ENCODE measurements around the gene NDFIP1. TPM values are rescaled to one million over a fixed set of nuclear protein-coding genes. Genes with fewer than 3 reads are reported as not detected.
"Not testable (repeated sequence)": the region's sequence is repeated elsewhere in the genome, so short reads cannot be mapped to it uniquely, and the experiment has no call there.

NDFIP1 gene
- total RNA-seq, 1 experiment from 2014 or later: 50.8 TPM

GRCh38 chr5:142086229-142086628 lies 22.4 kb upstream of the NDFIP1 start:
- no peak for TF ChIP-seq CTCF (IDR thresholded peaks at IDR 0.05; ENCODE audit: unreplicated experiment)
- ChIA-PET POLR2A (interaction anchor here (0.6 to 1.6 kb wide), 10 partner anchors 9 to 117 kb away, joined by 3 to 8 read pairs (median 4); partner anchors contain the start of gene RNF14), CTCF (interaction anchor here (0.6 to 0.9 kb wide), 4 partner anchors 16 to 632 kb away, joined by 3 to 5 read pairs (median 3); no protein-coding TSS in a partner anchor)
- Mint-ChIP-seq H3K27ac (ENCODE audit: low read depth, unreplicated experiment) (no peak overlapping the region), H3K36me3 (ENCODE audit: insufficient read depth, unreplicated experiment) (no peaks in the 10 kb centered on the region), H3K4me3 (ENCODE audit: unreplicated experiment) (no peak overlapping the region), H3K27me3 (ENCODE audit: insufficient read depth, unreplicated experiment) (peaks cover 20% of the 10 kb centered on the region), H3K4me1 (ENCODE audit: insufficient read depth, unreplicated experiment) (peaks cover 5% of the 10 kb centered on the region), H3K9me3 (ENCODE audit: unreplicated experiment) (no peaks in the 10 kb centered on the region)
- intact Hi-C loops (cut with micrococcal nuclease): no loop called here
- BruUV-seq (replicated peaks): no TSS peak
- no peak for DNase-seq (ENCODE audit: unreplicated experiment)

- no peak overlapping the region for H3K4me3 Mint-ChIP-seq (ENCODE audit: unreplicated experiment)
- CTCF ChIA-PET: interaction anchor here (0.6 to 1.0 kb wide), 7 partner anchors 8 to 631 kb away, joined by 3 to 5 read pairs (median 3); no protein-coding TSS in a partner anchor
- H3K27ac Mint-ChIP-seq (ENCODE audit: low read depth, unreplicated experiment): no peak overlapping the region
- H3K4me1 Mint-ChIP-seq (ENCODE audit: insufficient read depth, unreplicated experiment): peaks cover 5% of the 10 kb centered on the region
- intact Hi-C loops (cut with micrococcal nuclease): no loop called here
- POLR2A ChIA-PET: interaction anchor here (0.6 to 1.6 kb wide), 9 partner anchors 9 to 118 kb away, joined by 3 to 8 read pairs (median 4); partner anchors contain the start of gene RNF14
- H3K27me3 Mint-ChIP-seq (ENCODE audit: insufficient read depth, unreplicated experiment): peaks cover 17% of the 10 kb centered on the region
- no peak for TF ChIP-seq CTCF (IDR thresholded peaks at IDR 0.05; ENCODE audit: unreplicated experiment)
- no peak for DNase-seq (ENCODE audit: unreplicated experiment)
- no peaks in the 10 kb centered on the region for H3K36me3 Mint-ChIP-seq (ENCODE audit: insufficient read depth, unreplicated experiment)
- no peaks in the 10 kb centered on the region for H3K9me3 Mint-ChIP-seq (ENCODE audit: unreplicated experiment)
- no TSS peak for BruUV-seq (replicated peaks)
These were observed 21.9 kb upstream of the NDFIP1 start for GRCh38 chr5:142086679-142087078.

GRCh38 chr5:142087920-142088679 lies 20.5 kb upstream of the NDFIP1 start:
- Mint-ChIP-seq H3K9me3 (ENCODE audit: unreplicated experiment) (no peaks in the 10 kb centered on the region), H3K27me3 (ENCODE audit: insufficient read depth, unreplicated experiment) (peaks cover 17% of the 10 kb centered on the region), H3K27ac (ENCODE audit: low read depth, unreplicated experiment) (no peak overlapping the region), H3K36me3 (ENCODE audit: insufficient read depth, unreplicated experiment) (no peaks in the 10 kb centered on the region), H3K4me3 (ENCODE audit: unreplicated experiment) (no peak overlapping the region), H3K4me1 (ENCODE audit: insufficient read depth, unreplicated experiment) (peaks cover 5% of the 10 kb centered on the region)
- intact Hi-C loops (cut with micrococcal nuclease): no loop called here
- ChIA-PET CTCF (no interaction called here), POLR2A (interaction anchor here (0.7 kb wide), 1 partner anchor 18 kb away, joined by 3 read pairs; no protein-coding TSS in a partner anchor)
- no peak for TF ChIP-seq CTCF (IDR thresholded peaks at IDR 0.05; ENCODE audit: unreplicated experiment)
- BruUV-seq (replicated peaks): no TSS peak
- DNase-seq (ENCODE audit: unreplicated experiment): no peak

- BruUV-seq (replicated peaks); H3K36me3 Mint-ChIP-seq (ENCODE audit: insufficient read depth, unreplicated experiment); H3K4me1 Mint-ChIP-seq (ENCODE audit: insufficient read depth, unreplicated experiment); H3K9me3 Mint-ChIP-seq (ENCODE audit: unreplicated experiment); DNase-seq (ENCODE audit: unreplicated experiment); intact Hi-C loops (cut with micrococcal nuclease); H3K4me3 Mint-ChIP-seq (ENCODE audit: unreplicated experiment); H3K27ac Mint-ChIP-seq (ENCODE audit: low read depth, unreplicated experiment); POLR2A ChIA-PET: not testable (repeated sequence)
- CTCF ChIA-PET: interaction anchor here (0.6 kb wide), 1 partner anchor 855 kb away, joined by 3 read pairs; no protein-coding TSS in a partner anchor
- H3K27me3 Mint-ChIP-seq (ENCODE audit: insufficient read depth, unreplicated experiment): peaks cover 17% of the 10 kb centered on the region
These were observed 19.6 kb upstream of the NDFIP1 start for GRCh38 chr5:142088855-142089479.
